NCI-H82 (cell line): ENCODE data around the gene AKR1D1.
"Not testable (repeated sequence)": the region's sequence is repeated elsewhere in the genome, so short reads cannot be mapped to it uniquely, and the experiment has no call there.

Source experiments
- DNase-seq: peaks from one replicate; lab custom pipeline; 2025; lab: John Stamatoyannopoulos, UW

Gene AKR1D1

GRCh38 chr7:138122162-138122561 lies 45.9 kb downstream of the AKR1D1 start:
- no peak for DNase-seq

GRCh38 chr7:138125119-138125518 lies 48.9 kb downstream of the AKR1D1 start:
- DNase-seq = no peak

GRCh38 chr7:138125598-138126111 lies 49.4 kb downstream of the AKR1D1 start:
- DNase-seq = no peak

GRCh38 chr7:138126928-138127327 lies 50.7 kb downstream of the AKR1D1 start:
- DNase-seq = no peak

- DNase-seq = no peak
Measured at GRCh38 chr7:138127996-138128395, 51.7 kb downstream of the AKR1D1 start.

GRCh38 chr7:138129551-138130165 lies 53.4 kb downstream of the AKR1D1 start:
- DNase-seq = no peak

- no peak for DNase-seq
Measured at GRCh38 chr7:138137423-138138171, 61.3 kb downstream of the AKR1D1 start.

GRCh38 chr7:138138244-138138643 lies 62.0 kb downstream of the AKR1D1 start:
- no peak for DNase-seq

GRCh38 chr7:138142583-138143201 lies 66.4 kb downstream of the AKR1D1 start:
- DNase-seq = no peak

GRCh38 chr7:138144958-138145357 lies 68.7 kb downstream of the AKR1D1 start:
- no peak for DNase-seq

GRCh38 chr7:138146221-138146620 lies 70.0 kb downstream of the AKR1D1 start:
- DNase-seq = not testable (repeated sequence)

GRCh38 chr7:138146757-138147734 lies 70.8 kb downstream of the AKR1D1 start:
- not testable (repeated sequence) for DNase-seq

- no peak for DNase-seq
Measured at GRCh38 chr7:138151731-138152577, 75.7 kb downstream of the AKR1D1 start.

- DNase-seq = no peak
Measured at GRCh38 chr7:138154661-138155060, 78.4 kb downstream of the AKR1D1 start.

- no peak for DNase-seq
Measured at GRCh38 chr7:138157702-138158101, 81.4 kb downstream of the AKR1D1 start.

GRCh38 chr7:138158739-138159528 lies 82.7 kb downstream of the AKR1D1 start:
- no peak for DNase-seq

- peak; percentile 99 for DNase-seq
Measured at GRCh38 chr7:138161600-138162081, 85.4 kb downstream of the AKR1D1 start.

- DNase-seq = no peak
Measured at GRCh38 chr7:138162236-138162635, 86.0 kb downstream of the AKR1D1 start.

- no peak for DNase-seq
Measured at GRCh38 chr7:138163800-138164199, 87.5 kb downstream of the AKR1D1 start.

GRCh38 chr7:138164804-138165203 lies 88.5 kb downstream of the AKR1D1 start:
- no peak for DNase-seq
